Breast epithelium (tissue), 4 donors: ENCODE data around the gene SERPINC1. TPM values are rescaled to one million over a fixed set of nuclear protein-coding genes. Genes with fewer than 3 reads are reported as not detected.

Experiments used
- DNase-seq, 2 donors: peaks; one replicate each; pipeline ENCODE4 v3.0.0-alpha.2; 2019; ENCODE audit warnings: low spot score in 2 of 2
- H3K27ac ChIP-seq, 2 donors: fragments of 200-600 bp; sonication (generic) in 1 of 2; one replicate each; pipeline ENCODE4 v1.5.1; 2016 to 2019; ENCODE audit warnings: mild to moderate bottlenecking in 1 of 2
- H3K27me3 ChIP-seq, 2 donors: fragments of 200-600 bp; sonication (generic) in 1 of 2; one replicate each; pipeline versions ENCODE4 v1.5.1 to v1.6.0; 2017 to 2019; ENCODE audit warnings: control low read depth in 1 of 2, mild to moderate bottlenecking in 1 of 2
- H3K36me3 ChIP-seq: fragments of 200-600 bp; one replicate; pipeline ENCODE4 v1.5.1; 2019
- H3K4me1 ChIP-seq, 2 donors: fragments of 200-600 bp; sonication (generic); one replicate each; pipeline ENCODE4 v1.5.1; 2016 to 2019; ENCODE audit warnings: control low read depth in 1 of 2
- H3K4me3 ChIP-seq, 3 donors: fragments of 200-600 bp; sonication (generic); 1 replicate in 2 of 3; 2 replicates in 1 of 3; pipeline ENCODE4 v1.5.1; 2016 to 2019; ENCODE audit warnings: mild to moderate bottlenecking in 3 of 3, moderate library complexity in 2 of 3
- H3K9me3 ChIP-seq, 2 donors: fragments of 200-600 bp; sonication (generic) in 1 of 2; one replicate each; pipeline ENCODE4 v1.5.1; 2016 to 2019; ENCODE audit warnings: control low read depth in 1 of 2
- CTCF ChIP-seq, 3 donors: fragments of 450-650 bp; IDR thresholded peaks; one replicate each; pipeline ENCODE4 v1.5.1; 2016 to 2017; ENCODE audit warnings: antibody characterized with exemption in 3 of 3, mild to moderate bottlenecking in 3 of 3, moderate library complexity in 3 of 3
- POLR2A ChIP-seq: fragments of 450-650 bp; IDR thresholded peaks from one replicate; pipeline ENCODE4 v1.6.1; 2016; ENCODE audit warnings: antibody characterized with exemption, mild to moderate bottlenecking, moderate library complexity
- POLR2AphosphoS5 ChIP-seq, 3 donors: sonication (generic); formaldehyde crosslinking; IDR thresholded peaks; one replicate each; pipeline ENCODE4 v1.6.1; 2017; ENCODE audit warnings: antibody characterized with exemption in 3 of 3
- intact Hi-C: fragments of 100-400 bp; cut with DNase I; formaldehyde crosslinking; loops from one replicate; pipeline ENCODE4 v1.15.1; 2023; ENCODE audit warnings: low total_unique reads
- total RNA-seq, 3 donors: library from RNA; depleted of rRNA; stranded (reverse); fragments of >200 nt; gene quantifications; one replicate each; pipeline ENCODE4 v1.1.0, GENCODE V29; 2016

The SERPINC1 gene
- total RNA-seq, 3 donors from 2014 or later: 0.32 TPM; not detected in 2

GRCh38 chr1:173920861-173921260, 3.7 kb upstream of the SERPINC1 start:
- DNase-seq: no peak
- Histone ChIP-seq H3K27ac (no peak overlapping the region), H3K4me1 (no peaks in the 10 kb centered on the region), H3K27me3 (no peaks in the 10 kb centered on the region), H3K36me3 (no peaks in the 10 kb centered on the region), H3K9me3 (no peaks in the 10 kb centered on the region), H3K4me3 (no peak overlapping the region)
- TF ChIP-seq POLR2AphosphoS5 (IDR thresholded peaks at IDR 0.05): no peak
- no peak for TF ChIP-seq CTCF (IDR thresholded peaks at IDR 0.05)
- no peak for TF ChIP-seq POLR2A
- intact Hi-C loops: no loop called here

GRCh38 chr1:173917635-173918493, 737 bp upstream of the SERPINC1 start:
- Histone ChIP-seq H3K27me3 (no peaks in the 10 kb centered on the region), H3K36me3 (no peaks in the 10 kb centered on the region), H3K9me3 (no peaks in the 10 kb centered on the region), H3K4me1 (no peaks in the 10 kb centered on the region), H3K4me3 (no peak overlapping the region), H3K27ac (no peak overlapping the region)
- intact Hi-C loops: no loop called here
- DNase-seq: no peak
- TF ChIP-seq POLR2A (no peak), POLR2AphosphoS5 (IDR thresholded peaks at IDR 0.05) (no peak), CTCF (IDR thresholded peaks at IDR 0.05) (no peak)

- Histone ChIP-seq H3K4me1 (no peaks in the 10 kb centered on the region), H3K27me3 (no peaks in the 10 kb centered on the region), H3K27ac (no peak overlapping the region), H3K9me3 (no peaks in the 10 kb centered on the region), H3K4me3 (no peak overlapping the region), H3K36me3 (no peaks in the 10 kb centered on the region)
- no peak for TF ChIP-seq CTCF (IDR thresholded peaks at IDR 0.05)
- no peak for TF ChIP-seq POLR2AphosphoS5 (IDR thresholded peaks at IDR 0.05)
- TF ChIP-seq POLR2A: no peak
- DNase-seq: no peak
- intact Hi-C loops: no loop called here
Measured at GRCh38 chr1:173916667-173917066, 460 bp downstream of the SERPINC1 start.

GRCh38 chr1:173915596-173915995, 1.5 kb downstream of the SERPINC1 start:
- no peaks in the 10 kb centered on the region for H3K9me3 ChIP-seq
- no peak for DNase-seq
- H3K4me1 ChIP-seq: no peaks in the 10 kb centered on the region
- H3K27ac ChIP-seq: no peak overlapping the region
- H3K27me3 ChIP-seq: no peaks in the 10 kb centered on the region
- intact Hi-C loops: no loop called here
- no peak overlapping the region for H3K4me3 ChIP-seq
- TF ChIP-seq CTCF (IDR thresholded peaks at IDR 0.05) (no peak), POLR2AphosphoS5 (IDR thresholded peaks at IDR 0.05) (no peak), POLR2A (no peak)
- no peaks in the 10 kb centered on the region for H3K36me3 ChIP-seq

- TF ChIP-seq POLR2A: no peak
- TF ChIP-seq CTCF (IDR thresholded peaks at IDR 0.05): no peak
- Histone ChIP-seq H3K4me3 (no peak overlapping the region), H3K27ac (no peak overlapping the region), H3K27me3 (no peaks in the 10 kb centered on the region), H3K9me3 (no peaks in the 10 kb centered on the region), H3K36me3 (no peaks in the 10 kb centered on the region), H3K4me1 (no peaks in the 10 kb centered on the region)
- DNase-seq: no peak
- intact Hi-C loops: no loop called here
Measured at GRCh38 chr1:173914366-173914871, 2.7 kb downstream of the SERPINC1 start.
